GM13977 (cell line): Measurements from ENCODE around the gene GRAMD1B.

Source experiments
- DNase-seq: peaks from one replicate; pipeline ENCODE4 v3.0.0; 2012; ENCODE audit warnings: low spot score
- in situ Hi-C: fragments of 300-500 bp; cut with MboI; formaldehyde crosslinking; loops from one replicate; pipeline ENCODE4 v1.12.0; 2022; ENCODE audit warnings: low sequenced_read_pairs, low pct_unique_long_range_greater_than_20kb, mixed read lengths, inconsistent platforms; ENCODE audit not compliant: unreplicated experiment
- TF ChIP-seq, protein P1 (sequence below): IDR thresholded peaks from 2 replicates; pipeline ENCODE4 v1.5.1; 2012; ENCODE audit warnings: mild to moderate bottlenecking, control low read depth; ENCODE audit not compliant: insufficient read depth; ENCODE audit errors: extremely low read depth, missing control alignments

Gene GRAMD1B

DNA sequence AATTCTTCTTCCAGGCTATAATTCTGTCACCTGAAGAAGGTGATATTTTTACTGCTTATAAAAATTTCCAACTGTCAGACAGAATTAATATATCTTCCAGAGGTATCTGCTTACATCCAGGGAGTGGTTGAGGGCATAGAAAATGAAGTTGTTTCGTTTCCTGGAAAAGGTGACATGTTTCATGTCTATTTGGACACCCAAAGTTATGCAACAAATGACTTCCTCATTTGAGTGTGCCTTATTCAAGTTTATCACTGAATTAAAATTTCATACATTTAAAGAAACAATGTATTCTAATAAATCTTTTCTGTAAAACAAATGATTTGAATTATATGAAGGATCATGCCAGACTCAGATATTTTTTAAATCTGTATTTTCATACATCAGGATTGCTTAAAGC is 8.5 kb upstream of the GRAMD1B start:
- in situ Hi-C loops: no loop called here
- DNase-seq: no peak
- TF ChIP-seq, protein P1, sequence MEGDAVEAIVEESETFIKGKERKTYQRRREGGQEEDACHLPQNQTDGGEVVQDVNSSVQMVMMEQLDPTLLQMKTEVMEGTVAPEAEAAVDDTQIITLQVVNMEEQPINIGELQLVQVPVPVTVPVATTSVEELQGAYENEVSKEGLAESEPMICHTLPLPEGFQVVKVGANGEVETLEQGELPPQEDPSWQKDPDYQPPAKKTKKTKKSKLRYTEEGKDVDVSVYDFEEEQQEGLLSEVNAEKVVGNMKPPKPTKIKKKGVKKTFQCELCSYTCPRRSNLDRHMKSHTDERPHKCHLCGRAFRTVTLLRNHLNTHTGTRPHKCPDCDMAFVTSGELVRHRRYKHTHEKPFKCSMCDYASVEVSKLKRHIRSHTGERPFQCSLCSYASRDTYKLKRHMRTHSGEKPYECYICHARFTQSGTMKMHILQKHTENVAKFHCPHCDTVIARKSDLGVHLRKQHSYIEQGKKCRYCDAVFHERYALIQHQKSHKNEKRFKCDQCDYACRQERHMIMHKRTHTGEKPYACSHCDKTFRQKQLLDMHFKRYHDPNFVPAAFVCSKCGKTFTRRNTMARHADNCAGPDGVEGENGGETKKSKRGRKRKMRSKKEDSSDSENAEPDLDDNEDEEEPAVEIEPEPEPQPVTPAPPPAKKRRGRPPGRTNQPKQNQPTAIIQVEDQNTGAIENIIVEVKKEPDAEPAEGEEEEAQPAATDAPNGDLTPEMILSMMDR: no peak

DNA sequence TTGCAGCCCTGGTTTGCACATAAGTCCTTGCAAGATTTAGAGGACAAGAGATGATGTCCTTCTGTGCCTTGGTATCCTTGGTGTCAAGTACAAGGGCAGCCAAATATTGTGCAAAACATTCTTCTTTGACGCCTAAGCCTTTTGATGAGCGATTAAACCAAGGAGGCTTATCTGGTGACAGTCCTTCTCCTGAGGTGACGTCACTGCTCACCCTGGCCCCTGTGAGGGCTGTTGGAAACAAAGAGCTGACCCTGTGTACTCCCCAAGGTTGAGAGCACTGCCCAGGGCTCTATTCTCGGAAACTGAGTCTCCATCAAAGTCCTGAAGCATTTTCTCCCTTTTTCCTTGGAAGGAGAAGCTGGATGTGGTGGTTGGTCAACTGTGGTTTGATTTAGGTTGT is 4.7 kb upstream of the GRAMD1B start:
- in situ Hi-C loops: no loop called here
- TF ChIP-seq, protein P1: no peak
- no peak for DNase-seq

DNA sequence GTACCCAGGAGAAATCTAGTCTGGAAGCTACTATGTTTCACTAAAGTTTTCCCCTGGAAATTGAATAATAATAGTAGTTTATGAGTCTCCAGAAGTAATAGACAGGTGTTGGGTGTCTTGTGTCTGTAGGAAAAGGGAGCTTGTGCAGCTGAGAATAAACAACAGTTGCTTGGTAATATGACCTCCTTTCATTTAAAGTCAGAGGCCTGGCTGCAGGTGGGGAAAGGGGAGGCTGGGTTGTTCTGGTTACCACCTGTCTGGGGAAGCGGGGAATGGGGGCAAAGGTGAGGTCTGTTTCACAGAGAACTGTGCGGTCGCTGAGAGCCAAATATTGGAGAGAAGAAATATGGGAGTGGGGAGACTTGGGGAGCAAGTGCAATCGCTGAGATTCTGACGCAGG is 3.3 kb upstream of the GRAMD1B start:
- TF ChIP-seq, protein P1: no peak
- DNase-seq: no peak
- in situ Hi-C loops: no loop called here

DNA sequence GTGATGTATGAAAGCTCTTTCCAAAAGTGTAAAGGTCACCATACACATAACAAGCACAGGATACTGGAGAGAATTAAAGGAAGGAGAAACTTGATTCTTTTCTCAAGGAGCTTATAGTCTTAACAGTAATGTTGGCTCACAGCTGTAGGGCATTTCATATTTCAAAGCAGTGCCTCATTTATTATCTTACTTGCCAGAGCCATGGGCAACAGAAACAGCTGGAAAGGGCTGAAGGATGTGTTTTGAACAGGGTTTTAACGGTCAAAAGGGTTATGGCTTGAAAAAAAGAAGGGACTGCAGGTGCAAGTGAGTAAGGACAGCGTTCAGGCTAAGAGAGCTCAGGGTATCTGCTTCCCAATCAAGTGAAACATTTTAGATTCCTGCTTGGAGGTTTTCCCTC is 2.7 kb upstream of the GRAMD1B start:
- in situ Hi-C loops: no loop called here
- DNase-seq: no peak

DNA sequence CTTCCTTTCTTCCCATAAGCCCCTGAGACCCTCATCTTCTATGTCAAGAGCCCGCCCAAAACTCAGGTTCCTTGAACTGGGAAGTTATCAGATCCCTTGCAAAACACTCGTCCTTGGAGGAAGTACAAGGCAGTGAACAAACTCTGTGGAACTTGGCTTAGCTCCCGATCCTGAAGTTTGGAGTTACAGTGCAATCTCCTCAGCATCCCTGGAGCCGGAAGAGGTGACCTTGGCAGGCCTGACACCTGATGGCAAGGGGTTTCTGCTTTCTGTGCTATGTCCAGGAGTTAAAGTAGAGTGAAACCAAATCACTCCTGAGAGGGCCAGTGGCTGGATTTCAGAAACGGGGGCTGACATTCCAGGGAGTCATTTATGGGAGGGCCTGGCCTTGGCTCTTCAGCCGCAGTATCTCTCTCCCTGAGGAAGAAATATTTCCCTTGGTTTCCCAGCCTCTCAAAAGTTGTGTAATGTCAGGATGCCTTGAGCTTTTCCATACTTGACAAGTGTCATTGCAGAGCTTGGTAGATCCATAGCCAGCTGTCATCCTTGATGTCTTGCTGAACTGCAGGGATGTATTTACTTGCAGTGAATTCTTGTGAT is 1.9 kb upstream of the GRAMD1B start:
- in situ Hi-C loops: no loop called here
- TF ChIP-seq, protein P1: no peak
- DNase-seq: no peak

More for the DNA sequence above, 2.7 kb upstream of the GRAMD1B start:
- TF ChIP-seq, protein P1: no peak

DNA sequence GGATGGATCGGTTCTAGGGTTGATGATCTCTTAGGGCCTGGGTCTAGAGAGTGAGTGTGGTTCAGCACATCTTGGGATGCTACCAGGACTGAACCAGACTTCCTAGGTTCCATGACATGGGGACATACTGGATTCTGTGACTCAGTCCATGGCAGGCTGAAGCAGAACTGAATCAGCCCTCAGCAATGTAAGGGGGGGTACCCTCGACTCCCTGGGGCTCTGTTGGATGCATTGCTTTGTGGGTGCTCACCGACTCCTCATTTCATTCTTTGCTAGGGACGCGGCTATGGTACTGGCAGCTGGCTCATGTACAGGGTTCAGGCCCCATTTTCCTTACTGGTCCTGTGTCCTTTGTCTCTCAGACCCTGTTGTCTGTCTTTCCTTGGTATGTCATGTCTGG is 733 bp upstream of the GRAMD1B start:
- in situ Hi-C loops: no loop called here
- no peak for DNase-seq
- TF ChIP-seq, protein P1: no peak
